Bone marrow (tissue), 2 donors: Measurements from ENCODE around the gene LTBP1.
"Not testable (repeated sequence)": the region's sequence is repeated elsewhere in the genome, so short reads cannot be mapped to it uniquely, and the experiment has no call there.

Experiments used
- DNase-seq, 2 donors: peaks; one replicate each; lab custom pipeline; 2025; lab: John Stamatoyannopoulos, UW

Gene LTBP1

GRCh38 chr2:32960647-32961403 lies 14.1 kb downstream of the LTBP1 start:
- no peak for DNase-seq

GRCh38 chr2:32962690-32963089 lies 15.9 kb downstream of the LTBP1 start:
- no peak for DNase-seq

- no peak for DNase-seq
These were observed 17.2 kb downstream of the LTBP1 start for GRCh38 chr2:32963941-32964340.

DNA sequence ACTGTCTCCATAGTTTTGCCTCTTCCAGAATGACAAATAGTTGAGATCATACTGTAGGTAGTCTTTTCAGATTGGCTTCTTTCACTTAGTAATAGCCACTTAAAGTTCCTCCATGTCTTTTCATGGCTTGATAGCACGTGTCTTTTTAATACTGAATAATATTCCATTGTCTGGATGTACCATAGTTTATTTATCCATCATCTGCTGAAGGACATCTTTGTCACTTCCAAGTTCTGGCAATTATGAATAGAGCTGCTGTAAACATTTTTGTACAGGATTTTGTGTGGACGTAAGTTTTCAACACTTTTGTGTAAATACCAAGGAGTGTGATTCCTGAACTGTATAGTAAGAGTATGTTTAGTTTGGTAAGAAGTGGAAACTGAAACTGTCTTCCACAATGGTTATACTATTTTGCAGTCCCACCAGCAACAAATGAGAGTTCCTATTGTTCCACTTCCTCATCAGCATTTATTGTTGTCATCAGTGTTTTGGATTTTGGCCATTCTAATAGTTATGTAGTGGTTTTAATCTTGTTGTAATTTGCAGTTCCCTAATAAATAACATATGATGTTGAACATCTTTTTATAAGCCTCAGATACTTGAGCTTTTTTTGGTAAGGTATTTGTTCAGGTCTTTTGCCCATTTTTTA lies 18.9 kb downstream of the LTBP1 start:
- no peak for DNase-seq

GRCh38 chr2:32969444-32970162 lies 22.9 kb downstream of the LTBP1 start:
- DNase-seq, result no peak

DNA sequence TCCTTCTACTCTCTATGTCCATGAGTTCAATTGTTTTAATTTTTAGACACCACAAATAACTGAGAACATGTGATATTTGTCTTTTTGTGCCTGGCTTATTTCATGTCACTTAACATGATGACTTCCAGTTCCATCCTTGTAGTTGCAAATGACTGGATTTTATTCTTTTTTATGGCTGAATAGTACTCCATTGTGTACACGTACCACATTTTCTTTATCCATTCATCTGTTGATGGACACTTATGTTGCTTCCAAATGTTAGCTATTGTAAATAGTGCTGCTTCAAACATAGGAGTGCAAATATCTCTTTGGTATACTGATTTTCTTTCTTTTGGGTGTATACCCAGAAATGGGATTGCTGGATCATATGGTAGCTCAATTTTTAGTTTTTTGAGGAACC lies 27.0 kb downstream of the LTBP1 start:
- DNase-seq, result not testable (repeated sequence)

- no peak for DNase-seq
These were observed 29.8 kb downstream of the LTBP1 start for GRCh38 chr2:32976409-32977063.

DNA sequence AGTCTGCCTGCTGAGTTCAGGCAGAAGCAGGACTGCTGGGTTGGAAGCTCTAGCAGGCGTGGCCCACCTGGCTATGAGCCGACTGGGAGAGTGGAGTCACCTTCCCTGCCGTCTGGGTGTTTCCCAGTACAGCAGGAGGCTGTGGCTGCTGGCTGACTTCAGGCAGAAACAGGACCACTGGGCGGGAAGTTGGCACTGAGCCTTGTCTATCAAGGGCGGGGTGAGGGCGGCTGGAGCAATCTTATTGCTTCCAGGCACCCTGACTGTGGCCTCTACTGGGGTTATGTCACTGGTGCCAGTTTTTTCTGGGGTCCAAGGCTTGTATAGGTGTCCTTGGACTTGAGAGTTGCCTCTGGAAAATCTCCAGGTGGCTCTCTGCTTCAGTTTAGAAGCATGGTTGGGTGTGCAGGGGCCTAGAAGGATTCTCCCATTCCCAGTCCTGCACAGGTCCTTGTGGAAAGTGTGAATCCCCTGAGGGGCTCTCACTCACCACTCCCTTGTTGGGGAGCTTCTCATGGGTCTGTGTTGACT lies 30.5 kb downstream of the LTBP1 start:
- DNase-seq, result no peak

- DNase-seq, result no peak
These were observed 34.9 kb downstream of the LTBP1 start for GRCh38 chr2:32981612-32982011.

DNA sequence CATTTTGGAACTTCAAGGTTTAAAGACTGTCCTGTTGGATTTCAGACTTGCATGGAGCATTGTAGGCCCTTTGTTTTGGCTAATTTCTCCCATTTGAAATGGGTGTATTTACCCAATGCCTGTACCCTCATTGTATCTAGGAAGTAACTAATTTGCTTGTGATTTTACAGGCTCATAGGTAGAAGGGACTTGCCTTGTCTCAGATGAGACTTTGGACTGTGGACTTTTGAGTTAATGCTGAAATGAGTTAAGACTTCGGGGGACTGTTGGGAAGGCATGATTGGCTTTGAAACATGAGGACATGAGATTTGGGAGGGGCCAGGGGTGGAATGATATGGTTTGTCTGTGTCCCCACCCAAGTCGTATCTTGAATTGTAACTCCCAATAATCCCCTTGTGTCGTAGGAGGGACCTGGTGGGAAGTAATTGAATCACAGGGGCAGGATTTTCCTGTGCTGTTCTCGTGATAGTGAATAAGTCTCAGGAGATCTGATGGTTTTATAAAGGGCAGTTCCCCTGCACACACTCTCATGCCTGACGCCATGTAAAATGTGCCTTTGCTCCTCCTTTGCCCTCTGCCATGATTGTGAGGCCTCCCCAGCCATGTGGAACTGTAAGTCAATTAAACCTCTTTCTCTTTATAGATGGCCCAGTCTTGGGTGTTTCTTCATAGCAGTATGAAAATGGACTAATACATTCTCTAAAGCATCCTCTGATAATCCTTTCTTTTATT lies 36.6 kb downstream of the LTBP1 start:
- not testable (repeated sequence) for DNase-seq

- no peak for DNase-seq
These were observed 39.7 kb downstream of the LTBP1 start for GRCh38 chr2:32986480-32986879.

- DNase-seq, result no peak
These were observed 41.8 kb downstream of the LTBP1 start for GRCh38 chr2:32988525-32988924.

DNA sequence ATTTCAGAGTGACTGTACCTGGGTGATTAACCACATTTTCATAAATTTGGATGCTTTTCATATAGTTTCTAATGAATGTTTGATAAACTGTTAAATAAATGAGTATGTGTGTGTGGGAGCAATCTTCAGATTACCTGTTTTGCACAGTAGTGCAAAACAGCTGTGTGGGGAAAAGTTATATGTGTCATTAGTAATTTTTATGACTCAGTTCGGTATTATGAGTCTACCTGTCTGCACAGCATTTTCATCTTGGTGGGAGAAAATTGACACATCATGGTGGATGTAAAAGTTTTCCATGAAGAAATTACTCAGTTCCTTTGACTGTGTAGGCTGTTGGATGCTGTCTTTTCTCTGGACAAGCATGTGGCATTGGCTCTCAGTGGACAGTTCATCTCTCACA lies 43.8 kb downstream of the LTBP1 start:
- no peak for DNase-seq

DNA sequence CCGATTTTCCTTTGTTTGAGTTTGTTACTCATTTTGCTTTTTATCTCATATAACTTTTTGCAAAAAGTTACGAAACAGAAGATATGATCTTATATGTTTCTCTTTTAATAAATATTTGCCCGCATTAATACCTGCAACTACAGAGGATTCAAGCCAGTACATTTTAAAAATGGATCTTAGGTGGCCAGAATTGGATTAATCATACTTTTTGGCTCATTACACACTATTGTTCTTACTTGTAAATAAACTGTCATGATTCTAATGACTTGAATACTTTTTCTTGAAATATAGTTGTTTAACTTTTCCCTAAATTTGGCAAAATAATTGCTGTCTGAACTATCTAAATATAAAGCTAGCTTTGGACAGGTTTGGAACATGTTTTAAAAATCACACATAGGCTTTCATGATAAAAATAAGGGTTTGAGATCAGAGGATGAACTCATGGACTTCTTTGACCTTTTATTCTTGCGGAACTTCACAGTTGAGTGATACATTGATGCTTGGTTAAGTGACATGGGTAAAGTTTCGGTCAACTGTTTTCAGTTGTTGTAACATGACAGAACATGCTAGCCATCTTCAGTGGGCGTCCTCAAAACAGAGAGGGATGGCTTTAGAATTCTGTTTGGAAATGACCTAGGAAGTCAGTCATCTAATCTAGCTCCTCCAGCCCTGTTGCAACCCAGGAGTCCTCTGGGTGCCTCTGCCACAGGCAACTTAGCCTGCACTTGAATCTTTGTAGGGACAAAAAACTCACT lies 44.5 kb downstream of the LTBP1 start:
- no peak for DNase-seq

- no peak for DNase-seq
These were observed 46.3 kb downstream of the LTBP1 start for GRCh38 chr2:32993005-32993539.

DNA sequence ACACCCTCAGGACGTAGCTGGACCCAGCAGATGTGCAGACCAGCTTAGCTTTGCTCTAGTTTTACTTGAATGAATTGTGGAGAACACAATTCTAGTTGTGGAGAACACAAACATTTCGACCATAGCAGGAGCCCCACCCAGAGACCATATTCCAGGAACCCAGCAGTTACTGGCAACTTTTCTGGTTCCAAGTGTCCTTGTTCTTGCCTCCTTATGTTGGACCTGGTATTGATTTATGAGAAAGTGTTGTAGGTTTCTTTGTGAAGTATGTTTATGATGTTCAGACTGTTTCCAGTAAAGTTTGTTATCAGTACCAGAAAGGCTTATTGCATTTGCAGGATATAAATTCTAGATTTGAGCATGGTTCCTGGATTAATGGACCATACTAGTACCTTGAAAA lies 51.0 kb downstream of the LTBP1 start:
- DNase-seq, result no peak

GRCh38 chr2:33000986-33001385 lies 54.2 kb downstream of the LTBP1 start:
- no peak for DNase-seq

- no peak for DNase-seq
These were observed 55.1 kb downstream of the LTBP1 start for GRCh38 chr2:33001823-33002222.

DNA sequence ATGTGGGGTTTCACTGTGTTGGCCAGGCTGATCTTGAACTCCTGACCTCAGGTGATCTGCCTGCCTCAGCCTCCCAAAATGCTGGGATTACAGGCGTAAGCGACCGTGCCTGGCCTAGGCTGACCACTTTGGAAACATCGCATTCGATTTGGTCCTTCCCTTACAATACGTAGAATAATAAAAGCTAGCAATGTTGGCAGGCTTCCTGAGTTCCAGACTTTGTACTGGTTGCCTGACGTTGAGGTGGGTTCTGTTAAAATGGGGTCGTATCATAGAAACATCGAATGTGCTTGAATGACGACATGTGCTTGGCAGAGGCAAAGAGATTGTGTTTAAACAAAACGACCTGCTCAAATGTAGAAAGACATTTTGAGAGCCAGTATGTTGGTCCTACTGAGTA lies 56.1 kb downstream of the LTBP1 start:
- no peak for DNase-seq

GRCh38 chr2:33005057-33005456 lies 58.3 kb downstream of the LTBP1 start:
- DNase-seq, result no peak

- DNase-seq, result no peak
These were observed 62.0 kb downstream of the LTBP1 start for GRCh38 chr2:33008716-33009115.
